ENCODE measurements around the gene LGALS9. TPM values are rescaled to one million over a fixed set of nuclear protein-coding genes. Genes with fewer than 3 reads are reported as not detected.

The LGALS9 gene
- total and polyA plus RNA-seq, 9 of the 15 experiments (the other 6 are each of a cell fraction or from before 2014, with no cell fraction given): 0.45 to 6.9 (median 2.8) TPM

GRCh38 chr17:27601069-27601974, 29.7 kb upstream of the LGALS9 start (continued):
- TF ChIP-seq CEBPG (CRISPR knock-in tag; IDR thresholded peaks at IDR 0.05): no peak
- TF ChIP-seq CEBPG (tag; conservative IDR thresholded peaks at IDR 0.05 in 1 of 2, IDR thresholded peaks at IDR 0.05 in 1 of 2): peak in 1 of 2 experiments; percentile 37; a peak in 1 of 4 replicates
- peak; percentile 62 for TF ChIP-seq SMARCE1 (IDR thresholded peaks at IDR 0.05)
- TF ChIP-seq CTBP1 (IDR thresholded peaks at IDR 0.05; ENCODE audit: borderline replicate concordance): peak; percentile 31; the same call in 1 of the 2 replicates
- TF ChIP-seq SIX5 (IDR thresholded peaks at IDR 0.05; ENCODE audit: borderline replicate concordance in 1 of 2, insufficient read depth in 1 of 2, low read depth in 1 of 2, low read length in 2 of 2): 0 out of 4 replicates have a peak, but pooled peaks of 1 of the 2 experiments have one; percentile 8
- no peak for TF ChIP-seq HDAC6 (IDR thresholded peaks at IDR 0.05; ENCODE audit: low read depth, low read length)
- TF ChIP-seq NFE2L1 (tag; IDR thresholded peaks at IDR 0.05; ENCODE audit: borderline replicate concordance, low read depth): no peak
- TF ChIP-seq TCF3 (CRISPR knock-in tag; IDR thresholded peaks at IDR 0.05): no peak
- peak; percentile 46; the same call in 1 of the 2 replicates for TF ChIP-seq STAG1 (CRISPR knock-in tag; IDR thresholded peaks at IDR 0.05; ENCODE audit: borderline replicate concordance)
- TF ChIP-seq DIDO1 (tag; IDR thresholded peaks at IDR 0.05; ENCODE audit: low read depth): no peak
- no peak for TF ChIP-seq HNRNPH1 (optimal IDR thresholded peaks at IDR 0.05; ENCODE audit: low read depth, low read length)
- TF ChIP-seq SMARCA4 (IDR thresholded peaks at IDR 0.05): peak; percentile 82
- no peak for TF ChIP-seq NUFIP1 (IDR thresholded peaks at IDR 0.05; ENCODE audit: partially characterized antibody)
- no peak for TF ChIP-seq RBM39 (optimal IDR thresholded peaks at IDR 0.05; ENCODE audit: low read depth, low read length)
- no peak for TF ChIP-seq HNRNPL (IDR thresholded peaks at IDR 0.05; ENCODE audit: low read depth, low read length)
- TF ChIP-seq ESRRA (IDR thresholded peaks at IDR 0.05; ENCODE audit: borderline replicate concordance, low read depth): peak; percentile 91
